IMR-90 (cell line): Measurements from ENCODE around the gene EIF2S1. TPM values are rescaled to one million over a fixed set of nuclear protein-coding genes. Genes with fewer than 3 reads are reported as not detected.

Experiments
- ATAC-seq: fragments of 200-7000 bp; cut with Tn5 transposase; 2 replicates; pipeline ENCODE4 v1.9.1; 2020; ENCODE audit warnings: low read depth, mild to moderate bottlenecking, moderate library complexity
- BruUV-seq: library from RNA; stranded (reverse); fragments of 400-500 nt; replicated peaks from 2 replicates; lab custom pipeline; 2021; lab: Mats Ljungman, UMichigan
- CTCF ChIA-PET: fragments of 300-600 bp; formaldehyde crosslinking; extraction: SDS; loops from one replicate; lab custom pipeline; 2021; ENCODE audit warnings: antibody characterized with exemption; lab: Yijun Ruan, JAX
- POLR2A ChIA-PET: fragments of 300-600 bp; sonication (Branson Sonifier 250); formaldehyde crosslinking; loops from one replicate; lab custom pipeline; 2022; ENCODE audit warnings: antibody characterized with exemption; ENCODE audit not compliant: unreplicated experiment; lab: Charles Lee
- DNase-seq: peaks from one replicate; pipeline ENCODE4 v3.0.0; 2013
- H2AFZ ChIP-seq: replicated peaks from 2 replicates; pipeline ENCODE3; 2013; ENCODE audit warnings: low read length, mild to moderate bottlenecking; ENCODE audit not compliant: poor library complexity
- H2AK5ac ChIP-seq: 2 replicates; pipeline ENCODE4 v1.6.1; 2013; ENCODE audit warnings: low read depth, low read length, inconsistent platforms
- H2AK9ac ChIP-seq: replicated peaks from 2 replicates; pipeline ENCODE3; 2013; ENCODE audit warnings: mild to moderate bottlenecking, low read depth, low read length, moderate library complexity; ENCODE audit not compliant: poor library complexity
- H2BK120ac ChIP-seq: 2 replicates; pipeline ENCODE4 v1.6.1; 2013; ENCODE audit warnings: low read depth, low read length, inconsistent platforms
- H2BK15ac ChIP-seq: 3 replicates; pipeline ENCODE4 v1.6.1; 2013; ENCODE audit warnings: low read depth, low read length, inconsistent platforms
- H2BK20ac ChIP-seq: 2 replicates; pipeline ENCODE4 v1.6.1; 2013; ENCODE audit warnings: low read depth, mild to moderate bottlenecking, inconsistent platforms, low read length, moderate library complexity
- H2BK5ac ChIP-seq: 2 replicates; pipeline ENCODE4 v1.6.1; 2013; ENCODE audit warnings: mild to moderate bottlenecking, low read depth, low read length, inconsistent platforms; ENCODE audit not compliant: poor library complexity, severe bottlenecking
- H3K14ac ChIP-seq: replicated peaks from 2 replicates; pipeline ENCODE4 v1.6.1; 2013; ENCODE audit warnings: low read depth, low read length, inconsistent platforms
- H3K18ac ChIP-seq: 2 replicates; pipeline ENCODE4 v1.6.1; 2013; ENCODE audit warnings: low read depth, low read length, control low read depth
- H3K23ac ChIP-seq: 2 replicates; pipeline ENCODE4 v1.6.1; 2013; ENCODE audit warnings: low read depth, low read length, inconsistent platforms
- H3K27ac ChIP-seq: 2 replicates; pipeline ENCODE4 v1.5.1; 2013; ENCODE audit warnings: mild to moderate bottlenecking, control low read depth, low read length; ENCODE audit not compliant: insufficient read depth
- H3K27me3 ChIP-seq: 2 replicates; pipeline ENCODE4 v1.6.1; 2013; ENCODE audit warnings: low read length; ENCODE audit not compliant: control insufficient read depth, insufficient read depth
- H3K36me3 ChIP-seq: 2 replicates; pipeline ENCODE4 v1.6.1; 2013; ENCODE audit warnings: low read length, mixed read lengths; ENCODE audit not compliant: control insufficient read depth, insufficient read depth
- H3K4ac ChIP-seq: 2 replicates; pipeline ENCODE4 v1.6.1; 2013; ENCODE audit warnings: low read depth, low read length, inconsistent platforms
- H3K4me1 ChIP-seq: 2 replicates; pipeline ENCODE4 v1.6.1; 2013; ENCODE audit warnings: low read length, mixed read lengths; ENCODE audit not compliant: control insufficient read depth, insufficient read depth
- H3K4me2 ChIP-seq: 2 replicates; pipeline ENCODE4 v1.6.1; 2013; ENCODE audit warnings: low read depth, mild to moderate bottlenecking, control low read depth, low read length, moderate library complexity
- H3K4me3 ChIP-seq: 2 replicates; pipeline ENCODE4 v1.5.1; 2013; ENCODE audit warnings: low read depth, mild to moderate bottlenecking, control low read depth, low read length, moderate library complexity; ENCODE audit not compliant: insufficient read depth
- H3K56ac ChIP-seq: 2 replicates; pipeline ENCODE4 v1.6.1; 2013; ENCODE audit warnings: low read length, inconsistent platforms; ENCODE audit not compliant: insufficient read depth; ENCODE audit errors: extremely low read depth
- H3K79me1 ChIP-seq, 2 experiments: 2 replicates each; pipeline ENCODE4 v1.6.1; 2013; ENCODE audit warnings: low read length in 2 of 2, inconsistent platforms in 1 of 2, low read depth in 1 of 2
- H3K9ac ChIP-seq: 2 replicates; pipeline ENCODE4 v1.6.1; 2013; ENCODE audit warnings: low read depth, low read length, control low read depth
- H3K9me1 ChIP-seq: 2 replicates; pipeline ENCODE4 v1.6.1; 2013; ENCODE audit warnings: low read length, inconsistent platforms; ENCODE audit not compliant: insufficient read depth
- H3K9me3 ChIP-seq: 2 replicates; pipeline ENCODE4 v1.6.1; 2013; ENCODE audit warnings: low read length; ENCODE audit not compliant: control insufficient read depth, insufficient read depth
- H4K20me1 ChIP-seq: 2 replicates; pipeline ENCODE4 v1.6.1; 2013; ENCODE audit warnings: low read length, inconsistent platforms; ENCODE audit not compliant: insufficient read depth
- H4K5ac ChIP-seq: 2 replicates; pipeline ENCODE4 v1.6.1; 2013; ENCODE audit warnings: mild to moderate bottlenecking, low read depth, low read length, control low read depth
- H4K8ac ChIP-seq, 2 experiments: 2 replicates each; pipeline ENCODE4 v1.6.1; 2013; ENCODE audit warnings: low read depth in 2 of 2, low read length in 2 of 2, control low read depth in 1 of 2, inconsistent platforms in 1 of 2
- H4K91ac ChIP-seq: 2 replicates; pipeline ENCODE4 v1.6.1; 2013; ENCODE audit warnings: low read depth, low read length, inconsistent platforms; ENCODE audit not compliant: insufficient read depth
- CEBPB ChIP-seq: IDR thresholded peaks from 2 replicates; pipeline ENCODE4 v1.6.1; 2012; ENCODE audit warnings: low read depth, low read length, improper control_type of control experiment
- RFX5 ChIP-seq: IDR thresholded peaks from 2 replicates; pipeline ENCODE4 v1.8.0; 2012; ENCODE audit warnings: low read depth, mild to moderate bottlenecking, low read length, moderate library complexity
- WGBS, 2 experiments: methylation state at CpG; one replicate each; pipeline versions ENCODE4 v1.1.5 to v1.1.7; 2013; ENCODE audit warnings: missing lambda C conversion rate in 2 of 2; ENCODE audit not compliant: insufficient read length in 1 of 2; ENCODE audit errors: extremely low coverage in 2 of 2; 5-methylcytosine and 5-hydroxymethylcytosine counted together
- dilution Hi-C: fragments of 300-500 bp; cut with HindIII; formaldehyde crosslinking; loops from one replicate; pipeline ENCODE4 v1.14.3; 2018; ENCODE audit warnings: low sequenced_read_pairs; ENCODE audit not compliant: unreplicated experiment
- in situ Hi-C: fragments of 300-500 bp; cut with MboI; formaldehyde crosslinking; loops from 3 replicates; pipeline ENCODE4 v1.14.3; 2019; ENCODE audit warnings: low sequenced_read_pairs, inconsistent platforms, mixed read lengths
- intact Hi-C: fragments of 100-400 bp; cut with micrococcal nuclease; formaldehyde crosslinking; loops from 2 replicates; pipeline ENCODE4 v1.10.0; 2022
- polyA plus RNA-seq, 3 experiments: library from polyadenylated mRNA; depleted of rRNA; stranded (reverse); fragments of >200 nt; gene quantifications; 2 replicates each; pipeline ENCODE4 v1.2.3, GENCODE V29; 2012; ENCODE audit warnings: low replicate concordance in 1 of 3
- total RNA-seq: library from RNA; depleted of rRNA; stranded (reverse); fragments of >200 nt; gene quantifications from 2 replicates; pipeline ENCODE4 v1.2.3, GENCODE V29; 2012

Gene EIF2S1
- total and polyA plus RNA-seq, 2 of the 4 experiments (the other 2 are of a cell fraction), result 57.9 to 125 TPM

GRCh38 chr14:67429510-67430205, 69.5 kb downstream of the EIF2S1 start:
- ChIA-PET CTCF (interaction anchor here (1.5 kb wide), 1 partner anchor 142 kb away, joined by 4 read pairs; no protein-coding TSS in a partner anchor), POLR2A (no interaction called here)
- dilution Hi-C loops, result no loop called here
- H3K9me3 ChIP-seq, result no peaks in the 10 kb centered on the region
- H3K4me2 ChIP-seq, result no peak overlapping the region
- no peak overlapping the region for H3K4ac ChIP-seq
- no peaks in the 10 kb centered on the region for H3K36me3 ChIP-seq
- H3K27me3 ChIP-seq, result peaks cover 20% of the 10 kb centered on the region
- no peak overlapping the region for H3K27ac ChIP-seq
- no peak overlapping the region for H4K8ac ChIP-seq
- WGBS, 2 experiments, result 14% methylated on average over 1 of the region's 9 CpGs; no CpG with 5 or more reads in 1 of the 2 experiments
- no peak overlapping the region for H3K14ac ChIP-seq
- H2BK120ac ChIP-seq, result no peak overlapping the region
- no peak overlapping the region for H3K4me3 ChIP-seq
- TF ChIP-seq CEBPB (0 out of 2 replicates have a peak, but pooled peaks have one; percentile 0), RFX5 (no peak)
- H4K20me1 ChIP-seq, result no peaks in the 10 kb centered on the region
- H3K18ac ChIP-seq, result no peak overlapping the region
- H2BK20ac ChIP-seq, result no peak overlapping the region
- no peak overlapping the region for H2AK5ac ChIP-seq
- in situ Hi-C loops, result loop anchor here (5.0 to 25.0 kb wide), 2 partner anchors 138 to 283 kb away; partner anchors contain the start of gene RDH12
- H3K79me1 ChIP-seq, result no peaks in the 10 kb centered on the region
- no peaks in the 10 kb centered on the region for H3K9me1 ChIP-seq
- no peak overlapping the region for H4K91ac ChIP-seq
- intact Hi-C loops, result no loop called here
- no peak overlapping the region for H2BK5ac ChIP-seq
- H3K23ac ChIP-seq, result no peak overlapping the region
- H2AK9ac ChIP-seq, result no peak overlapping the region
- H2BK15ac ChIP-seq, result no peak overlapping the region
- H3K4me1 ChIP-seq, result no peaks in the 10 kb centered on the region
- H4K5ac ChIP-seq, result no peak overlapping the region
- no peak for DNase-seq
- ATAC-seq, result no peak
- H2AFZ ChIP-seq, result no peak overlapping the region
- no peak overlapping the region for H3K9ac ChIP-seq
- H3K56ac ChIP-seq, result no peak overlapping the region
- BruUV-seq, result no TSS peak
